ENCODE results near the gene TAS2R42. TPM values are rescaled to one million over a fixed set of nuclear protein-coding genes. Genes with fewer than 3 reads are reported as not detected.

TAS2R42 gene
- total RNA-seq, 4 donors from 2014 or later, result not detected

GRCh38 chr12:11204173-11204572 lies 17.4 kb upstream of the TAS2R42 start:
- DNase-seq, result no peak
- Histone ChIP-seq H3K4me3 (no peak overlapping the region), H3K9me3 (peaks cover 0 to 2% (median 0%) of the 10 kb centered on the region in 3 donors), H3K27ac (no peak overlapping the region), H3K27me3 (no peaks in the 10 kb centered on the region), H3K36me3 (no peaks in the 10 kb centered on the region), H3K4me1 (no peaks in the 10 kb centered on the region)
- intact Hi-C loops (cut with DNase I), result no loop called here
- 88 to 89% methylated on average over 3 of the region's 3 CpGs for WGBS, 2 donors
- TF ChIP-seq CTCF (IDR thresholded peaks at IDR 0.05), result no peak
- TF ChIP-seq POLR2A (IDR thresholded peaks at IDR 0.05), result no peak

- no peak for DNase-seq
- Histone ChIP-seq H3K4me3 (no peak overlapping the region), H3K9me3 (peaks cover 0 to 2% (median 0%) of the 10 kb centered on the region in 3 donors), H3K27me3 (no peaks in the 10 kb centered on the region), H3K4me1 (no peaks in the 10 kb centered on the region), H3K36me3 (no peaks in the 10 kb centered on the region), H3K27ac (no peak overlapping the region)
- TF ChIP-seq CTCF (IDR thresholded peaks at IDR 0.05), result no peak
- TF ChIP-seq POLR2A (IDR thresholded peaks at IDR 0.05), result no peak
- intact Hi-C loops (cut with DNase I), result no loop called here
Observed at GRCh38 chr12:11202811-11203210, 16.1 kb upstream of the TAS2R42 start.

GRCh38 chr12:11183011-11183410 lies 3.7 kb downstream of the TAS2R42 start:
- TF ChIP-seq POLR2A (IDR thresholded peaks at IDR 0.05) (no peak), CTCF (IDR thresholded peaks at IDR 0.05) (no peak)
- H3K27me3 ChIP-seq, result no peaks in the 10 kb centered on the region
- no peak overlapping the region for H3K4me3 ChIP-seq
- H3K9me3 ChIP-seq, result no peaks in the 10 kb centered on the region
- no peak overlapping the region for H3K27ac ChIP-seq
- intact Hi-C loops (cut with DNase I), result no loop called here
- DNase-seq, result no peak
- no peaks in the 10 kb centered on the region for H3K36me3 ChIP-seq
- no peaks in the 10 kb centered on the region for H3K4me1 ChIP-seq

- intact Hi-C loops (cut with DNase I), result no loop called here
- no peak for DNase-seq
- H3K27me3 ChIP-seq, result no peaks in the 10 kb centered on the region
Observed at GRCh38 chr12:11182529-11182928, 4.2 kb downstream of the TAS2R42 start.

GRCh38 chr12:11178250-11178649 lies 8.5 kb downstream of the TAS2R42 start:
- TF ChIP-seq POLR2A (IDR thresholded peaks at IDR 0.05) (no peak), CTCF (IDR thresholded peaks at IDR 0.05) (no peak)
- H3K4me1 ChIP-seq, result peaks cover 0 to under 1% (median 0%) of the 10 kb centered on the region in 3 donors
- H3K36me3 ChIP-seq, result no peaks in the 10 kb centered on the region
- H3K4me3 ChIP-seq, result no peak overlapping the region
- no peaks in the 10 kb centered on the region for H3K27me3 ChIP-seq
- no peak for DNase-seq
- intact Hi-C loops (cut with DNase I), result no loop called here
- no peak overlapping the region for H3K27ac ChIP-seq
- no peaks in the 10 kb centered on the region for H3K9me3 ChIP-seq
- WGBS, 2 donors, result 78 to 100% methylated on average over 1 of the region's 1 CpG

More at GRCh38 chr12:11182529-11182928, 4.2 kb downstream of the TAS2R42 start:
- Histone ChIP-seq H3K4me1 (no peaks in the 10 kb centered on the region), H3K9me3 (no peaks in the 10 kb centered on the region), H3K36me3 (no peaks in the 10 kb centered on the region), H3K27ac (no peak overlapping the region), H3K4me3 (no peak overlapping the region)
- TF ChIP-seq POLR2A (IDR thresholded peaks at IDR 0.05) (no peak), CTCF (IDR thresholded peaks at IDR 0.05) (no peak)

Data from esophagus squamous epithelium (tissue), 5 donors.